NCI-H187 treated with DMSO at 0.1 percent for 48 hours (cell line): ENCODE results near the gene VPS35.
"Not testable (repeated sequence)": the region's sequence is repeated elsewhere in the genome, so short reads cannot be mapped to it uniquely, and the experiment has no call there.

Experiments
- DNase-seq: peaks from one replicate; lab custom pipeline; 2025; lab: John Stamatoyannopoulos, UW

VPS35 gene

GRCh38 chr16:46658925-46659324 lies 30.1 kb downstream of the VPS35 start:
- DNase-seq, result no peak

GRCh38 chr16:46651305-46651704 lies 37.7 kb downstream of the VPS35 start:
- no peak for DNase-seq

GRCh38 chr16:46650254-46650623 lies 38.7 kb downstream of the VPS35 start:
- DNase-seq, result no peak

- no peak for DNase-seq
Observed at GRCh38 chr16:46649588-46650253, 39.3 kb downstream of the VPS35 start.

GRCh38 chr16:46648656-46649055 lies 40.3 kb downstream of the VPS35 start:
- no peak for DNase-seq

- DNase-seq, result no peak
Observed at GRCh38 chr16:46638947-46639925, 49.7 kb downstream of the VPS35 start.

GRCh38 chr16:46632778-46633733 lies 55.9 kb downstream of the VPS35 start:
- DNase-seq, result no peak

GRCh38 chr16:46629331-46630219 lies 59.4 kb downstream of the VPS35 start:
- DNase-seq, result no peak

- DNase-seq, result no peak
Observed at GRCh38 chr16:46627746-46628145, 61.2 kb downstream of the VPS35 start.

GRCh38 chr16:46626681-46627080 lies 62.3 kb downstream of the VPS35 start:
- not testable (repeated sequence) for DNase-seq

- not testable (repeated sequence) for DNase-seq
Observed at GRCh38 chr16:46624862-46625261, 64.1 kb downstream of the VPS35 start.

GRCh38 chr16:46623707-46624106 lies 65.3 kb downstream of the VPS35 start:
- not testable (repeated sequence) for DNase-seq

GRCh38 chr16:46623246-46623645 lies 65.7 kb downstream of the VPS35 start:
- DNase-seq, result not testable (repeated sequence)

- DNase-seq, result no peak
Observed at GRCh38 chr16:46621934-46622676, 66.9 kb downstream of the VPS35 start.

- DNase-seq, result peak; percentile 10
Observed at GRCh38 chr16:46621006-46621933, 67.7 kb downstream of the VPS35 start, which contains the start of gene SHCBP1. SHCBP1 (minus strand) TSS chr16:46621379; CDS start chr16:46621359, 20 bp downstream.

- no peak for DNase-seq
Observed at GRCh38 chr16:46620266-46621005, 68.5 kb downstream of the VPS35 start.

- DNase-seq, result no peak
Observed at GRCh38 chr16:46618516-46618915, 70.5 kb downstream of the VPS35 start.

GRCh38 chr16:46614006-46614405 lies 75.0 kb downstream of the VPS35 start:
- no peak for DNase-seq
